Hepatocyte (in vitro differentiated cells): ENCODE results near the gene VPS50. TPM values are rescaled to one million over a fixed set of nuclear protein-coding genes. Genes with fewer than 3 reads are reported as not detected.

Experiments
- DNase-seq: peaks from one replicate; pipeline ENCODE4 v3.0.0-alpha.2; 2016; ENCODE audit warnings: low spot score
- H2AFZ ChIP-seq: fragments of 200-600 bp; sonication (generic); 2 replicates; pipeline ENCODE4 v1.6.0; 2016; ENCODE audit warnings: antibody characterized with exemption, mild to moderate bottlenecking
- H3K27ac ChIP-seq: fragments of 200-600 bp; sonication (generic); 2 replicates; pipeline ENCODE4 v1.5.1; 2016; ENCODE audit warnings: mild to moderate bottlenecking
- H3K27me3 ChIP-seq: fragments of 200-600 bp; sonication (generic); 2 replicates; pipeline ENCODE4 v1.6.1; 2016
- H3K36me3 ChIP-seq: fragments of 200-600 bp; sonication (generic); replicated peaks from 2 replicates; pipeline ENCODE4 v1.5.1; 2016; ENCODE audit warnings: low read depth; ENCODE audit not compliant: insufficient read depth
- H3K4me1 ChIP-seq: fragments of 200-600 bp; sonication (generic); 2 replicates; pipeline ENCODE4 v1.5.1; 2016; ENCODE audit warnings: mild to moderate bottlenecking, moderate library complexity; ENCODE audit not compliant: insufficient read depth
- H3K4me2 ChIP-seq: fragments of 200-600 bp; sonication (generic); 2 replicates; pipeline ENCODE4 v1.6.0; 2016
- H3K4me3 ChIP-seq: fragments of 200-600 bp; sonication (generic); 2 replicates; pipeline ENCODE4 v1.5.1; 2016; ENCODE audit warnings: mild to moderate bottlenecking
- H3K79me2 ChIP-seq: fragments of 200-600 bp; sonication (generic); 2 replicates; pipeline ENCODE4 v1.6.0; 2017; ENCODE audit warnings: mild to moderate bottlenecking
- H3K9me2 ChIP-seq: fragments of 200-600 bp; sonication (generic); replicated peaks from 2 replicates; pipeline ENCODE4 v1.6.0; 2017; ENCODE audit warnings: mild to moderate bottlenecking; ENCODE audit not compliant: insufficient read depth
- H3K9me3 ChIP-seq: fragments of 200-600 bp; sonication (generic); 2 replicates; pipeline ENCODE4 v1.5.1; 2016; ENCODE audit warnings: low read depth, mild to moderate bottlenecking
- H4K20me1 ChIP-seq: fragments of 200-600 bp; sonication (generic); 2 replicates; pipeline ENCODE4 v1.6.0; 2016; ENCODE audit warnings: mild to moderate bottlenecking; ENCODE audit not compliant: insufficient read depth, poor library complexity, severe bottlenecking
- EZH2 ChIP-seq: fragments of 200-600 bp; sonication (generic); IDR thresholded peaks from 2 replicates; pipeline ENCODE4 v1.6.1; 2016; ENCODE audit warnings: antibody characterized with exemption, mild to moderate bottlenecking, borderline replicate concordance
- EZH2phosphoT487 ChIP-seq: fragments of 200-600 bp; sonication (generic); IDR thresholded peaks from one replicate; pipeline ENCODE4 v1.6.1; 2018; ENCODE audit warnings: antibody characterized with exemption, mild to moderate bottlenecking, low read depth, moderate library complexity; ENCODE audit not compliant: unreplicated experiment, severe bottlenecking
- WGBS: methylation state at CpG from one replicate; pipeline ENCODE4 v1.1.6; 2016; ENCODE audit warnings: low lambda C conversion rate; ENCODE audit errors: missing lambda C conversion rate; 5-methylcytosine and 5-hydroxymethylcytosine counted together
- polyA plus RNA-seq: library from polyadenylated mRNA; unstranded; fragments of >200 nt; fragmentation: Nextera tagmentation; extraction: Ambion mirVana; gene quantifications from 2 replicates; pipeline ENCODE4 v1.2.1, GENCODE V29; 2016
- total RNA-seq: library from RNA; depleted of rRNA; stranded (reverse); fragments of >200 nt; gene quantifications from 2 replicates; pipeline ENCODE4 v1.2.3, GENCODE V29; 2014
- TF ChIP-seq, protein P1 (sequence below): fragments of 200-600 bp; sonication (generic); IDR thresholded peaks from 2 replicates; pipeline ENCODE4 v1.5.1; 2016; ENCODE audit warnings: antibody characterized with exemption, mild to moderate bottlenecking; ENCODE audit not compliant: poor library complexity

The VPS50 gene, protein sequence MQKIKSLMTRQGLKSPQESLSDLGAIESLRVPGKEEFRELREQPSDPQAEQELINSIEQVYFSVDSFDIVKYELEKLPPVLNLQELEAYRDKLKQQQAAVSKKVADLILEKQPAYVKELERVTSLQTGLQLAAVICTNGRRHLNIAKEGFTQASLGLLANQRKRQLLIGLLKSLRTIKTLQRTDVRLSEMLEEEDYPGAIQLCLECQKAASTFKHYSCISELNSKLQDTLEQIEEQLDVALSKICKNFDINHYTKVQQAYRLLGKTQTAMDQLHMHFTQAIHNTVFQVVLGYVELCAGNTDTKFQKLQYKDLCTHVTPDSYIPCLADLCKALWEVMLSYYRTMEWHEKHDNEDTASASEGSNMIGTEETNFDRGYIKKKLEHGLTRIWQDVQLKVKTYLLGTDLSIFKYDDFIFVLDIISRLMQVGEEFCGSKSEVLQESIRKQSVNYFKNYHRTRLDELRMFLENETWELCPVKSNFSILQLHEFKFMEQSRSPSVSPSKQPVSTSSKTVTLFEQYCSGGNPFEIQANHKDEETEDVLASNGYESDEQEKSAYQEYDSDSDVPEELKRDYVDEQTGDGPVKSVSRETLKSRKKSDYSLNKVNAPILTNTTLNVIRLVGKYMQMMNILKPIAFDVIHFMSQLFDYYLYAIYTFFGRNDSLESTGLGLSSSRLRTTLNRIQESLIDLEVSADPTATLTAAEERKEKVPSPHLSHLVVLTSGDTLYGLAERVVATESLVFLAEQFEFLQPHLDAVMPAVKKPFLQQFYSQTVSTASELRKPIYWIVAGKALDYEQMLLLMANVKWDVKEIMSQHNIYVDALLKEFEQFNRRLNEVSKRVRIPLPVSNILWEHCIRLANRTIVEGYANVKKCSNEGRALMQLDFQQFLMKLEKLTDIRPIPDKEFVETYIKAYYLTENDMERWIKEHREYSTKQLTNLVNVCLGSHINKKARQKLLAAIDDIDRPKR
- total RNA-seq = 32.5 and 32.7 TPM in 2 replicates
- polyA plus RNA-seq = 10.4 and 10.5 TPM in 2 replicates

- WGBS = 1% methylated on average over 40 of the region's 40 CpGs
- no peaks in the 10 kb centered on the region for H4K20me1 ChIP-seq
- no peaks in the 10 kb centered on the region for H3K9me3 ChIP-seq
- H3K9me2 ChIP-seq = no peaks in the 10 kb centered on the region
- H3K79me2 ChIP-seq = peaks cover 29% of the 10 kb centered on the region
- H3K27ac ChIP-seq = peak within 1 kb of the TSS; percentile 78
- H3K4me1 ChIP-seq = no peaks in the 10 kb centered on the region
- no peaks in the 10 kb centered on the region for H3K36me3 ChIP-seq
- H2AFZ ChIP-seq = peak within 1 kb of the TSS; percentile 87
- H3K4me3 ChIP-seq = peak within 1 kb of the TSS; percentile 63
- peak within 1 kb of the TSS; percentile 81 for H3K4me2 ChIP-seq
- DNase-seq = peak; percentile 97
- no peak for TF ChIP-seq EZH2phosphoT487
- TF ChIP-seq, protein P1, sequence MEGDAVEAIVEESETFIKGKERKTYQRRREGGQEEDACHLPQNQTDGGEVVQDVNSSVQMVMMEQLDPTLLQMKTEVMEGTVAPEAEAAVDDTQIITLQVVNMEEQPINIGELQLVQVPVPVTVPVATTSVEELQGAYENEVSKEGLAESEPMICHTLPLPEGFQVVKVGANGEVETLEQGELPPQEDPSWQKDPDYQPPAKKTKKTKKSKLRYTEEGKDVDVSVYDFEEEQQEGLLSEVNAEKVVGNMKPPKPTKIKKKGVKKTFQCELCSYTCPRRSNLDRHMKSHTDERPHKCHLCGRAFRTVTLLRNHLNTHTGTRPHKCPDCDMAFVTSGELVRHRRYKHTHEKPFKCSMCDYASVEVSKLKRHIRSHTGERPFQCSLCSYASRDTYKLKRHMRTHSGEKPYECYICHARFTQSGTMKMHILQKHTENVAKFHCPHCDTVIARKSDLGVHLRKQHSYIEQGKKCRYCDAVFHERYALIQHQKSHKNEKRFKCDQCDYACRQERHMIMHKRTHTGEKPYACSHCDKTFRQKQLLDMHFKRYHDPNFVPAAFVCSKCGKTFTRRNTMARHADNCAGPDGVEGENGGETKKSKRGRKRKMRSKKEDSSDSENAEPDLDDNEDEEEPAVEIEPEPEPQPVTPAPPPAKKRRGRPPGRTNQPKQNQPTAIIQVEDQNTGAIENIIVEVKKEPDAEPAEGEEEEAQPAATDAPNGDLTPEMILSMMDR = no peak
- TF ChIP-seq EZH2 = no peak
- no peaks in the 10 kb centered on the region for H3K27me3 ChIP-seq
These were observed at the start of gene VPS50 for GRCh38 chr7:93231799-93232672. Gene VPS50, plus strand, starts transcription at chr7:93232366. Its CDS starts 102 bp downstream, at chr7:93232468.

DNA sequence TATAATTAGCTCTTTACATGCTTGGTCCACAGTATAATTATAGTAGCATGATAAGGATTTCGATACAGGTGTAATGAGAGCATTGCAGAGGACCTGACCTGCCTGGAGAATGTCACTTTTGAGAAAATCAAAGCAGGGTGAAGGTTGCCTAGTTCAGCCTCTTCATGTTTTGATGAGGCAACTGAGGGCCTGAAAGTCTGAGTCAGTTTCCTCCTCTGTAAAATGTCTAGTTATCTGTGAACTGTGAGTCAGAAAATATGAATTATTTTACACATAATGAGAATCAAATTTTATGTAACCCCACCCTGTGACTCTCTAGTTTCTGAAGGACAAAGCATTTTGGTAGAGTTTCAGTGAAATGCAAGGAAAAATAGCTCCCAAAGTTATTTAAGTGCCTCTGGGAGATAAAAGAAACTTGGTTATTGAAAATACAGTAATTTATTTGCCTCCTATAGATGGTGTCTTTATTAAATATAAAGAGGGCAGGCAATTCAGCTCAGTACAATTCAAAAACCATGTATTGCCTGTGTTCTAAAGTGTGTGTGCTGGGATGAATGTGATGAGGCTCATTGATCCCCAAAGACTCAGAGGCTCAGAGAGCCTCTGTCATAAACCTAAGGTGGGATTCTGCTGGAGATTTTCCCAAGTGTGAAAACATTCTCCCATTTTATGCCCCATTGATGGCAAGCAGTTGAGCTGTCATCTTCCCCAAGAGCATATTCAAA, 46.7 kb upstream of the VPS50 start:
- WGBS = 55% methylated on average over 1 of the region's 1 CpG

GRCh38 chr7:93188870-93189634, 43.1 kb upstream of the VPS50 start:
- Histone ChIP-seq H3K9me3 (no peaks in the 10 kb centered on the region), H4K20me1 (no peaks in the 10 kb centered on the region), H3K36me3 (no peaks in the 10 kb centered on the region), H3K4me2 (no peak overlapping the region), H3K4me3 (no peak overlapping the region), H3K4me1 (no peaks in the 10 kb centered on the region), H3K9me2 (no peaks in the 10 kb centered on the region), H3K79me2 (no peaks in the 10 kb centered on the region), H2AFZ (no peak overlapping the region), H3K27ac (no peak overlapping the region), H3K27me3 (no peaks in the 10 kb centered on the region)
- 75% methylated on average over 6 of the region's 6 CpGs for WGBS
- no peak for DNase-seq
- TF ChIP-seq EZH2phosphoT487 (no peak), EZH2 (no peak)
- TF ChIP-seq, protein P1 = no peak

More for the DNA sequence above, 46.7 kb upstream of the VPS50 start:
- Histone ChIP-seq H3K4me1 (no peaks in the 10 kb centered on the region), H3K27me3 (peaks cover 12% of the 10 kb centered on the region), H3K79me2 (no peaks in the 10 kb centered on the region), H2AFZ (no peak overlapping the region), H3K9me3 (no peaks in the 10 kb centered on the region), H3K27ac (no peak overlapping the region), H3K36me3 (no peaks in the 10 kb centered on the region), H4K20me1 (no peaks in the 10 kb centered on the region), H3K4me3 (no peak overlapping the region), H3K4me2 (no peak overlapping the region), H3K9me2 (no peaks in the 10 kb centered on the region)
- no peak for TF ChIP-seq EZH2phosphoT487
- DNase-seq = no peak
